Mucosa of gallbladder (tissue), 1 donor: ENCODE results near the gene R3HCC1L. TPM values are rescaled to one million over a fixed set of nuclear protein-coding genes. Genes with fewer than 3 reads are reported as not detected.

Source experiments
- DNase-seq: peaks from one replicate; pipeline ENCODE4 v3.0.0-alpha.2; 2020; ENCODE audit warnings: low spot score
- total RNA-seq: library from RNA; stranded (reverse); gene quantifications from one replicate; pipeline ENCODE4 v1.2.1, GENCODE V29; 2021
- donor health status: DM: no; HTN: no; CAD: no.

The R3HCC1L gene
- total RNA-seq, 1 donor from 2014 or later: 15.8 TPM

DNA sequence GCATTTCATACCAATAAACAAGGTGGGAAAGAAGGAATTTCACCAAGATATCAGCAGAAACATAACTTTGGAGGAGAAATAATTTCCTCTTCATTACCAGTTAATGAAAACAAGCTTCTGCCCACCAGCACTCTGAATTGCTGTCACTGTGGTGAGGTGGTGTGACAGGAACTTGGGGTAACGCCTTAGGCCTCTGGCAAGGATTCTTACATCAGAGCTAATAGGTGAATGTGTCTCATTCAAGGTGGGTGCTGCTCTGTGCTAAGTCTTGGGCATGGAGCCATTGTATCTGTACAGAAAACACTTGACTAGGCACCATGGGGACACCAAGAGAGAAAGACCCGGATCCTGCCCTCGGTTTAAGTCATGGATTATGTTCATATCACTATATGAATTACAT is 141.9 kb downstream of the R3HCC1L start:
- no peak for DNase-seq

DNA sequence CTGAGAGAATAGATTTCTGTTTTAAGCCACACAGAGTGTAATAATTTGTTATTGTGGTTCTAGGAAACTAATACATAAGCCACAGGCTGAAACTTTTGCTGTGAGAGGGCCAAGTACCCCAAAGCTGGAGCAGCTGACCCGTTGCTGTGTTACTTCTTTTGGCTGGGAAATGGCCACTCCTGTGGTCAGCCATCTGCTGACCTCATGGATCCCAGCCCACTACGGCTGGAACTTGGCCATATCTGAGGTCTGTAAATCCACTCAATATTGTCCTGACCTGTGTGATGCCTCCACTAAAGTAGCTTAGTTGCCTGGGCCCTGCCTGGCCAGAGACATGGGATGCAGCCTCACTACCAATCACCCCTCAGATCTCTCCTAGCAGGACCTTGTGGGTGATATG is 151.0 kb downstream of the R3HCC1L start:
- DNase-seq: no peak

DNA sequence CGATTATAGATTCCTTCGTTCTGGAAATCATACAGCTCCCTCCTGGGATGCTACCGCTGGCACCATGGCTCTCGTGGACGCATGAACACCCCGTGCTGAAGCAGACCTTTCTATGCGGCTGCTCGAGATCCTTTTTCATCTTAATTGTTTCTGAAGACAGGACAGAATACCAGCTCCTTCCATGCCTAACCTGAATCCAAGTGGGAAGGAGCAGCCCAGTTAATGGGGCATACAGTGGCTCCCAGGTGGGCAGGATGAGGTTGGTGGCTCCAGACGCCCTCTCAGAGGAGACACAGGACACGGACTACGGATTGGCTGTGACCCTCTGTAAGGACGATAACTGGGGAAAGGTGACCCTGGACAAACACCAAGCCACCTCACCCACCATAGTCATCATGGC is 152.0 kb downstream of the R3HCC1L start:
- DNase-seq: no peak

DNA sequence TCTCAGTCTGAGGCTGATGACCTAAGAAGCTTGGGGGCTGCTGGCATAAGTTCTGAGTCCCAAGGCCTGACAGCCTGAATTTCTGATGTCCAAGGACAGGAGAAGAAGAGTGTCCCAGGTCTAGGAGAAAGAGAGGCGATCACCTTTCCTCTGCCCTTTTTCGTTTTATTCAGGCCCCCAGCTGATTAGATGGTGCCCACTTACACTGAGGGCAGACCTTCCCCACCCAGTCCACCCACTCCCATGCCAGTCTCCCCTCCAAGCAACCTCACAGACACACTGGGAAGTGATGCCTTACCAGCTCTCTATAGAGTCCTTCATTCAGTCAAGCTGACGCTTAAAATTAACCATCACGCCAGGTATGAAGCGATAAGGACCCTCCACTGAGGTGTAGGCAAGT is 152.9 kb downstream of the R3HCC1L start:
- DNase-seq: no peak

DNA sequence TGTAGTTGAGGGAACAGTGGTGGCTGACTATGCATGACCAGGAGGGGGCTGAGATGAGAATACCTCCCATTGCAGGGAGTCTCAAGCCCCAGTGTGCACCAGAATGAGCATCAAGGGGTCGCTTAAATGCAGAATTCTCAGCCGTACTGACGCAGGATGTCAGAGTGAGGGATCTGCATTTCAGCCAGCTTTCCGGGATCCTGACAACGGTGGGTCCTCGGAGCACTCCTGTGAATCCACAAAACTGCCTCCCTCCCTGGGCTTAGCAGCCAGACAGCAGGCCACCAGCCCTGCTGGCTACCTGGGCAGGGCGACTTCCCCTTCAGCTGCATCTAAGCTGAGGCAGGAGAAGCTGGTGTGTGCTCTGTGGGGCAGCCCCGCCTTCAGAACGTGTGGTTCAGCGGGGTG is 155.3 kb downstream of the R3HCC1L start:
- no peak for DNase-seq

DNA sequence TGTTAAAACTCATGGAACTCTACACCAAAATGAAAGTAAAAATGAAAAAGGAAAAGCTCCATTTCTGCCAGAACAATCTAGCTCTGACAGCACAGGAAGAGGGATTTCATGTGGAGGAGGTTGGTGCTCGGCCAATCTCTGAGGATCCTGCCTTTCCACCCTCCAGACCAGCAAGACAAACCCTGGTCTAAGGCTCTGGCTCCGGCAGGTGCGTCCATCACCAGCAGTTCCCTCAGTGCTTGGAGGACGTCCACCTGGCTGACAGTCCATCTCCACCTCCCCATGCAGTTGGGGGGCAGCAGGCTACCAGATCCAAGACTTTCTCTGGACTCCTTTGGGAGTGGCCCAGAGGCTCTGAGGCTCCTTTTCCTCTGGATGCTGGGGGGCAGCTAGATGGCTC is 158.5 kb downstream of the R3HCC1L start:
- DNase-seq: no peak

DNA sequence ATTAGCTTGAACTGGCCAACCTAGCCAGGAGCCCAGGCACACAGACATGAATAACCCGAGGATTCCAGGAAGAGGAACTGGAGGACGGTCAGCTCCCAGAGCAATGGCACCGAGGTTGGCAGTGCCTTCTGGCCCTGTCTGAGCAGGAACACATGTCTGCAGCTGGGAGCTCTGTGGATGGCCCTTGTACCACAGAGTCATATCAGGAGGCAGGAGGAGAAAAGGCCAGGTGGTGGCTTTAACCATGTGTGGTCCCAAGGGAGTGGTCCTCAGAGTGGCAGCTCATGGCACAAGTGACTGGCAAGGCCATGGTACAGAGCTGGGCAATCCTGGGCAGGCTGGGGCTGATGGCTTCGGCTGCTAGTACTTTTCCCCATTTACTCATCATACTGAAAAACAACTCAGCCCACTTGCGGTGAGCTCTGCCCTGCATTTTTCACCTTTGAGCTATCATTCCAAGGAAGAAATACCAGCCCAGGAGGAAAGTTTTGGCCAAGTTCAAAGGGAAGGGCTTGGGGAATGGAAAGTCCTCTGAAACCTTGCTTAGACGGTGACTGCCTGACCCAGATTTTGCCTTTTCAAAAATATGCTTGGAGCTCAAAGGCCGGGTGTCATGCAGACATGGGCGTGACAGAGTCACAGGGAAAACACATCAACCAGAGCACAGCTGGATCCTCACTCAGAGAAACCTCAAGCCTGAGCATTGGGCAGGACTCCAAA is 159.3 kb downstream of the R3HCC1L start:
- DNase-seq: no peak

DNA sequence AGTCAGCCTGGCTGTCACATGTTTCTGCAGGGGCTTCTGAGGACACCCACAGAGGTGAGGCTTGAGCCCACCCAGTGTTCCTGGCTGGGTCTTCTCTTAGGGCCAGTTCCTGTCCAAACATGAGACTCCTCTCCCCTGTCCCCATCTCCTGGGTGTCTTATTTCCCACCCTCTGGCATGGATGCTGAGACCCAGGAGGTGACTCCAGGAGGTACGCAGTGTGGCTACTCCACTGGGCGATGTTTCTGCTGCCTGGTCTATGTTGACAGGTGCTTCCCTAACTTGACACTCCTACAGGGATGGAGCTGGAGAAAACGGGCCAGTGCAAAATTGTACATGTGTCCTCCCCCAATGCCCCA is 159.8 kb downstream of the R3HCC1L start:
- no peak for DNase-seq

Other genes starting within 250 kb of the R3HCC1L start
- gene CRTAC1, start 104.0 kb upstream of the R3HCC1L start, total RNA-seq: 1.6 TPM
- 4.9 TPM for gene LOXL4, start 133.5 kb downstream of the R3HCC1L start, total RNA-seq